HepG2 (cell line): ENCODE measurements around the gene KXD1. TPM values are rescaled to one million over a fixed set of nuclear protein-coding genes. Genes with fewer than 3 reads are reported as not detected.

ENCODE experiments used
- ARNTL ChIP-seq: sonication (generic); formaldehyde crosslinking; IDR thresholded peaks from 2 replicates; pipeline ENCODE4 v1.4.0; 2020; ENCODE audit warnings: mild to moderate bottlenecking, missing genetic modification reagents
- NCOR1 ChIP-seq: fragments of 200-600 bp; sonication (generic); IDR thresholded peaks from 2 replicates; pipeline ENCODE4 v1.7.0; 2017; ENCODE audit warnings: antibody characterized with exemption, low read length, borderline replicate concordance
- POLR2A ChIP-seq, 2 experiments: IDR thresholded peaks; 2 replicates each; pipeline ENCODE4 v1.6.1; 2011; ENCODE audit warnings: low read depth in 2 of 2, low read length in 2 of 2, mild to moderate bottlenecking in 1 of 2, moderate library complexity in 1 of 2; ENCODE audit not compliant: insufficient read depth in 1 of 2
- TMF1 ChIP-seq: sonication (generic); formaldehyde crosslinking; IDR thresholded peaks from 2 replicates; pipeline ENCODE4 v1.8.1; 2022; ENCODE audit warnings: low read depth, missing genetic modification reagents
- ZNF367 ChIP-seq: sonication (generic); formaldehyde crosslinking; IDR thresholded peaks from 2 replicates; pipeline ENCODE4 v1.4.0; 2020; ENCODE audit warnings: missing genetic modification reagents, borderline replicate concordance
- ZNF687 ChIP-seq: sonication (generic); formaldehyde crosslinking; IDR thresholded peaks from 2 replicates; pipeline ENCODE4 v1.5.1; 2020; ENCODE audit warnings: mild to moderate bottlenecking, missing genetic modification reagents, moderate library complexity
- polyA plus RNA-seq, 8 experiments: library from polyadenylated mRNA; depleted of rRNA in 3 of 8; stranded (reverse) in 7 of 8; unstranded in 1 of 8; fragments of >200 nt; fragmentation: Illumina TruSeq in 4 of 8; extraction: Trizol in 4 of 8; gene quantifications; 2 replicates each; pipeline versions ENCODE4 v1.2.1 to v1.2.3, GENCODE V29; 2011 to 2016; ENCODE audit warnings: low read depth in 4 of 8, missing spikeins in 1 of 8, mixed read lengths in 1 of 8; ENCODE audit not compliant: insufficient read depth in 1 of 8
- total RNA-seq, 5 experiments: library from RNA; depleted of rRNA; stranded (reverse); fragments of >200 nt; fragmentation: Illumina TruSeq; extraction: Trizol; gene quantifications; 2 replicates each; pipeline ENCODE4 v1.2.3, GENCODE V29; 2016; ENCODE audit warnings: low read depth in 1 of 5

KXD1 gene
- total and polyA plus RNA-seq, 2 of the 13 experiments (the other 11 are each of a cell fraction or from before 2014, with no cell fraction given), result 44.6 to 143 TPM

GRCh38 chr19:18606281-18607225, 48.9 kb downstream of the KXD1 start, which contains the start of gene CRLF1 (continued):
- TF ChIP-seq ZNF687 (CRISPR knock-in tag) (peak; percentile 7; the same call in 1 of the 2 replicates), POLR2A (IDR thresholded peaks at IDR 0.05; ENCODE audit: insufficient read depth in 1 of 2, low read depth in 2 of 2, low read length in 2 of 2) (peak in 1 of 2 experiments; percentile 71; a peak in 2 of 4 replicates), ARNTL (CRISPR knock-in tag) (peak; percentile 5; the same call in 1 of the 2 replicates), TMF1 (CRISPR knock-in tag) (0 out of 2 replicates have a peak, but pooled peaks have one; percentile 37), ZNF367 (CRISPR knock-in tag) (peak; percentile 42; the same call in 1 of the 2 replicates), NCOR1 (no peak; the same call in 1 of the 2 replicates)
